CD4-positive, alpha-beta T cell treated with Interleukin-12 subunit alpha and Interleukin-12 subunit beta, for 1 hour (primary cell): Measurements from ENCODE around the gene ZFYVE28.
"Not testable (repeated sequence)": the region's sequence is repeated elsewhere in the genome, so short reads cannot be mapped to it uniquely, and the experiment has no call there.

Experiments used
- DNase-seq: peaks from one replicate; pipeline ENCODE4 v3.0.0-alpha.2; 2020

The ZFYVE28 gene

GRCh38 chr4:2388429-2389182, 29.8 kb downstream of the ZFYVE28 start:
- no peak for DNase-seq

GRCh38 chr4:2387829-2388228, 30.6 kb downstream of the ZFYVE28 start:
- no peak for DNase-seq

GRCh38 chr4:2387218-2387617, 31.2 kb downstream of the ZFYVE28 start:
- DNase-seq, result no peak

GRCh38 chr4:2386717-2387116, 31.7 kb downstream of the ZFYVE28 start:
- DNase-seq, result no peak

- no peak for DNase-seq
Observed at GRCh38 chr4:2385516-2385915, 32.9 kb downstream of the ZFYVE28 start.

- no peak for DNase-seq
Observed at GRCh38 chr4:2384245-2384644, 34.2 kb downstream of the ZFYVE28 start.

- no peak for DNase-seq
Observed at GRCh38 chr4:2383760-2384159, 34.7 kb downstream of the ZFYVE28 start.

GRCh38 chr4:2383220-2383631, 35.2 kb downstream of the ZFYVE28 start:
- not testable (repeated sequence) for DNase-seq

GRCh38 chr4:2382769-2383202, 35.7 kb downstream of the ZFYVE28 start:
- DNase-seq, result not testable (repeated sequence)

- DNase-seq, result not testable (repeated sequence)
Observed at GRCh38 chr4:2380589-2380988, 37.9 kb downstream of the ZFYVE28 start.

- DNase-seq, result no peak
Observed at GRCh38 chr4:2378898-2379297, 39.5 kb downstream of the ZFYVE28 start.

- no peak for DNase-seq
Observed at GRCh38 chr4:2378401-2378800, 40.0 kb downstream of the ZFYVE28 start.

GRCh38 chr4:2377241-2377640, 41.2 kb downstream of the ZFYVE28 start:
- no peak for DNase-seq

GRCh38 chr4:2375427-2375826, 43.0 kb downstream of the ZFYVE28 start:
- no peak for DNase-seq

- no peak for DNase-seq
Observed at GRCh38 chr4:2373532-2373931, 44.9 kb downstream of the ZFYVE28 start.

- DNase-seq, result no peak
Observed at GRCh38 chr4:2372488-2373030, 45.9 kb downstream of the ZFYVE28 start.

GRCh38 chr4:2371765-2372487, 46.5 kb downstream of the ZFYVE28 start:
- DNase-seq, result no peak

- DNase-seq, result no peak
Observed at GRCh38 chr4:2370597-2371320, 47.7 kb downstream of the ZFYVE28 start.

- DNase-seq, result no peak
Observed at GRCh38 chr4:2368746-2369437, 49.6 kb downstream of the ZFYVE28 start.

- no peak for DNase-seq
Observed at GRCh38 chr4:2367626-2368025, 50.8 kb downstream of the ZFYVE28 start.

GRCh38 chr4:2366252-2367192, 51.9 kb downstream of the ZFYVE28 start:
- no peak for DNase-seq

- DNase-seq, result no peak
Observed at GRCh38 chr4:2365913-2366210, 52.6 kb downstream of the ZFYVE28 start.
